Liver (tissue), 9 donors: Measurements from ENCODE around the gene TMEM50B. TPM values are rescaled to one million over a fixed set of nuclear protein-coding genes. Genes with fewer than 3 reads are reported as not detected.

Experiments used
- DNase-seq: peaks from one replicate; pipeline ENCODE4 v3.0.0-alpha.2; 2017; ENCODE audit warnings: low spot score
- H3K27ac ChIP-seq, 2 donors: one replicate each; pipeline ENCODE4 v1.7.0; 2013; ENCODE audit warnings: inconsistent platforms in 2 of 2, low read length in 2 of 2, control low read depth in 1 of 2, low read depth in 1 of 2, mild to moderate bottlenecking in 1 of 2
- H3K27me3 ChIP-seq, 4 donors: one replicate each; pipeline versions ENCODE4 v1.6.1 to v1.7.0; 2013; ENCODE audit warnings: low read length in 3 of 4, inconsistent platforms in 1 of 4, mild to moderate bottlenecking in 1 of 4, moderate library complexity in 1 of 4; ENCODE audit not compliant: control insufficient read depth in 4 of 4, insufficient read depth in 4 of 4
- H3K36me3 ChIP-seq, 4 donors: one replicate each; pipeline versions ENCODE4 v1.6.1 to v1.7.0; 2013; ENCODE audit warnings: low read length in 3 of 4, mild to moderate bottlenecking in 3 of 4, low read depth in 1 of 4, moderate library complexity in 1 of 4; ENCODE audit not compliant: control insufficient read depth in 4 of 4, insufficient read depth in 3 of 4
- H3K4me1 ChIP-seq, 4 donors: one replicate each; pipeline versions ENCODE4 v1.6.1 to v1.7.0; 2013; ENCODE audit warnings: low read length in 3 of 4, mild to moderate bottlenecking in 3 of 4, moderate library complexity in 1 of 4; ENCODE audit not compliant: control insufficient read depth in 4 of 4, insufficient read depth in 4 of 4
- H3K4me3 ChIP-seq, 3 donors: one replicate each; pipeline versions ENCODE4 v1.6.1 to v1.7.0; 2013; ENCODE audit warnings: low read length in 3 of 3, control low read depth in 1 of 3, low read depth in 1 of 3, mild to moderate bottlenecking in 1 of 3
- H3K9ac ChIP-seq, 2 donors: one replicate each; pipeline ENCODE4 v1.7.0; 2013; ENCODE audit warnings: low read length in 2 of 2, mild to moderate bottlenecking in 2 of 2, moderate library complexity in 2 of 2, control low read depth in 1 of 2, low read depth in 1 of 2
- H3K9me3 ChIP-seq, 4 donors: one replicate each; pipeline versions ENCODE4 v1.6.1 to v1.7.0; 2013; ENCODE audit warnings: low read length in 3 of 4; ENCODE audit not compliant: control insufficient read depth in 4 of 4
- ATF3 ChIP-seq: IDR thresholded peaks from 2 replicates; pipeline ENCODE4 v1.6.1; 2016; ENCODE audit warnings: antibody characterized with exemption
- CTCF ChIP-seq: fragments of 150-350 bp; IDR thresholded peaks from 2 replicates; pipeline ENCODE4 v1.5.1; 2017; ENCODE audit warnings: improper control_type of control experiment, low read depth, low read length; ENCODE audit not compliant: missing input control
- EGR1 ChIP-seq, 2 donors: IDR thresholded peaks; 2 replicates each; pipeline ENCODE4 v1.6.1; 2016 to 2018; ENCODE audit warnings: antibody characterized with exemption in 2 of 2, low read depth in 2 of 2
- FOXA1 ChIP-seq: IDR thresholded peaks from 2 replicates; pipeline ENCODE4 v1.6.1; 2016; ENCODE audit warnings: antibody characterized with exemption
- FOXA2 ChIP-seq: IDR thresholded peaks from 2 replicates; pipeline ENCODE4 v1.6.1; 2016; ENCODE audit warnings: antibody characterized with exemption
- GABPA ChIP-seq, 2 donors: IDR thresholded peaks in 1 of 2; conservative IDR thresholded peaks in 1 of 2; 2 replicates each; pipeline ENCODE4 v1.6.1; 2016; ENCODE audit warnings: antibody characterized with exemption in 2 of 2, mild to moderate bottlenecking in 1 of 2, moderate library complexity in 1 of 2
- HNF4A ChIP-seq, 2 donors: conservative IDR thresholded peaks; 2 replicates each; pipeline ENCODE4 v1.6.1; 2016; ENCODE audit warnings: antibody characterized with exemption in 2 of 2, mild to moderate bottlenecking in 2 of 2
- HNF4G ChIP-seq: IDR thresholded peaks from 2 replicates; pipeline ENCODE4 v1.6.1; 2016; ENCODE audit warnings: antibody characterized with exemption
- JUND ChIP-seq, 2 donors: IDR thresholded peaks; 2 replicates each; pipeline ENCODE4 v1.6.1; 2016; ENCODE audit warnings: antibody characterized with exemption in 2 of 2
- MAX ChIP-seq: IDR thresholded peaks from 2 replicates; pipeline ENCODE4 v1.6.1; 2016; ENCODE audit warnings: antibody characterized with exemption
- NR2F2 ChIP-seq: IDR thresholded peaks from 2 replicates; pipeline ENCODE4 v1.6.1; 2016; ENCODE audit warnings: antibody characterized with exemption
- RAD21 ChIP-seq, 2 donors: IDR thresholded peaks; 2 replicates each; pipeline ENCODE4 v1.6.1; 2016; ENCODE audit warnings: antibody characterized with exemption in 2 of 2, mild to moderate bottlenecking in 2 of 2
- REST ChIP-seq: IDR thresholded peaks from 2 replicates; pipeline ENCODE4 v1.6.1; 2016; ENCODE audit warnings: antibody characterized with exemption, mild to moderate bottlenecking
- RXRA ChIP-seq, 2 donors: IDR thresholded peaks; 2 replicates each; pipeline ENCODE4 v1.6.1; 2017 to 2018; ENCODE audit warnings: antibody characterized with exemption in 2 of 2, mild to moderate bottlenecking in 1 of 2
- SP1 ChIP-seq: IDR thresholded peaks from 2 replicates; pipeline ENCODE4 v1.6.1; 2018; ENCODE audit warnings: antibody characterized with exemption, mild to moderate bottlenecking
- TAF1 ChIP-seq: conservative IDR thresholded peaks from 2 replicates; pipeline ENCODE4 v1.6.1; 2016; ENCODE audit warnings: antibody characterized with exemption, mild to moderate bottlenecking
- YY1 ChIP-seq: IDR thresholded peaks from 2 replicates; pipeline ENCODE4 v1.6.1; 2016; ENCODE audit warnings: antibody characterized with exemption, mild to moderate bottlenecking
- ZBTB33 ChIP-seq: IDR thresholded peaks from 2 replicates; pipeline ENCODE4 v1.6.1; 2016; ENCODE audit warnings: antibody characterized with exemption
- WGBS: extraction: QIAGEN DNeasy Blood & Tissue Kit; methylation state at CpG from one replicate; pipeline ENCODE4 v1.1.7; 2013; 5-methylcytosine and 5-hydroxymethylcytosine counted together
- polyA plus RNA-seq, 2 donors: library from polyadenylated mRNA; stranded (reverse) in 1 of 2; unstranded in 1 of 2; fragments of 200-250 nt in 1 of 2; fragments of >200 nt in 1 of 2; fragmentation: Nextera tagmentation in 1 of 2; extraction: Ambion mirVana in 1 of 2; gene quantifications; one replicate each; pipeline versions ENCODE4 v1.2.1 to v1.2.3, GENCODE V29; 2013 to 2015
- total RNA-seq, 2 donors: library from RNA; depleted of rRNA; stranded (reverse); fragments of >200 nt; gene quantifications; one replicate each; pipeline ENCODE4 v1.2.3, GENCODE V29; 2014
- donor health status: healthy.
- donor health status: healthy.
- donor health status: healthy.
- donor health status: healthy.
- donor health status: healthy.

TMEM50B gene
- total and polyA plus RNA-seq, 4 donors, result 11.8 to 31.8 (median 29.9) TPM

GRCh38 chr21:33491373-33492102 lies 11.8 kb upstream of the TMEM50B start, which contains the start of gene DNAJC28 (continued):
- TF ChIP-seq YY1 (peak; percentile 64), JUND (IDR thresholded peaks at IDR 0.05) (no peak), RAD21 (IDR thresholded peaks at IDR 0.05) (peak in 1 of 2 donors; percentile 19), SP1 (peak; percentile 55), NR2F2 (no peak)

- H3K4me1 ChIP-seq, result peaks cover 0 to 11% (median 7%) of the 10 kb centered on the region in 4 donors
- H3K27me3 ChIP-seq, result no peaks in the 10 kb centered on the region
- 16% methylated on average over 12 of the region's 12 CpGs for WGBS
- H3K36me3 ChIP-seq, result no peaks in the 10 kb centered on the region
- no peaks in the 10 kb centered on the region for H3K9me3 ChIP-seq
- H3K9ac ChIP-seq, result peak overlapping the region; percentile 42 to 59
- peak overlapping the region; percentile 67 to 98 (median 78) for H3K4me3 ChIP-seq
- H3K27ac ChIP-seq, result peak overlapping the region in 1 of 2 donors; percentile 47
- no peak for DNase-seq
- no peak for TF ChIP-seq JUND (IDR thresholded peaks at IDR 0.05)
Measured at GRCh38 chr21:33490991-33491372, 11.2 kb upstream of the TMEM50B start.

- Histone ChIP-seq H3K9me3 (no peaks in the 10 kb centered on the region), H3K9ac (no peak overlapping the region), H3K4me1 (peaks cover 0 to 11% (median 7%) of the 10 kb centered on the region in 4 donors), H3K27me3 (no peaks in the 10 kb centered on the region), H3K27ac (no peak overlapping the region), H3K4me3 (no peak overlapping the region), H3K36me3 (no peaks in the 10 kb centered on the region)
- TF ChIP-seq REST (no peak), GABPA (IDR thresholded peaks at IDR 0.05 in 1 of 2, conservative IDR thresholded peaks at IDR 0.05 in 1 of 2) (no peak), SP1 (no peak), MAX (no peak), RAD21 (IDR thresholded peaks at IDR 0.05) (no peak), RXRA (IDR thresholded peaks at IDR 0.05) (no peak), YY1 (no peak), FOXA2 (no peak), JUND (IDR thresholded peaks at IDR 0.05) (no peak), CTCF (no peak), HNF4G (no peak), ZBTB33 (no peak), TAF1 (no peak), ATF3 (no peak), NR2F2 (no peak), FOXA1 (no peak), EGR1 (IDR thresholded peaks at IDR 0.05; ENCODE audit: low read depth in 2 of 2) (no peak), HNF4A (conservative IDR thresholded peaks at IDR 0.05) (no peak)
- WGBS, result 95% methylated on average over 4 of the region's 4 CpGs
- no peak for DNase-seq
Measured at GRCh38 chr21:33488936-33489335, 9.2 kb upstream of the TMEM50B start.
